Caco-2 (cell line): ENCODE measurements around the gene MFNG. TPM values are rescaled to one million over a fixed set of nuclear protein-coding genes. Genes with fewer than 3 reads are reported as not detected.
A peak's percentile ranks its signal among the peaks of the same experiment; 100 is the strongest.

Source experiments
- Bru-seq: library from RNA; stranded (reverse); fragments of 400-500 nt; gene quantifications from one replicate; lab custom pipeline; 2021; lab: Mats Ljungman, UMichigan
- BruChase-seq, 2 experiments: library from RNA; stranded (reverse); fragments of 400-500 nt; gene quantifications; one replicate each; lab custom pipeline; 2021; lab: Mats Ljungman, UMichigan
- BruUV-seq: library from RNA; stranded (reverse); fragments of 400-500 nt; replicated peaks from 2 replicates; lab custom pipeline; 2021; lab: Mats Ljungman, UMichigan
- CTCF ChIA-PET: fragments of 300-600 bp; sonication (Branson Sonifier 250); formaldehyde crosslinking; loops from one replicate; lab custom pipeline; 2022; ENCODE audit warnings: antibody characterized with exemption; lab: Charles Lee
- POLR2A ChIA-PET: fragments of 300-600 bp; sonication (Branson Sonifier 250); formaldehyde crosslinking; loops from one replicate; lab custom pipeline; 2022; ENCODE audit warnings: antibody characterized with exemption; lab: Charles Lee
- DNase-seq, 2 experiments: peaks; one replicate each; pipeline versions ENCODE4 v3.0.0 to v3.0.0-alpha.2; 2020 to 2022
- H3K27me3 ChIP-seq: replicated peaks from 2 replicates; pipeline ENCODE4 v1.6.0; 2011; ENCODE audit warnings: low read length; ENCODE audit not compliant: control insufficient read depth, insufficient read depth
- H3K36me3 ChIP-seq: 2 replicates; pipeline ENCODE4 v1.5.1; 2011; ENCODE audit warnings: low read length; ENCODE audit not compliant: control insufficient read depth, insufficient read depth
- H3K4me1 ChIP-seq: fragments of 250-450 bp; sonication (Bioruptor Pico); 2 replicates; pipeline ENCODE4 v1.5.1; 2020; ENCODE audit warnings: mild to moderate bottlenecking
- H3K4me3 ChIP-seq: 2 replicates; pipeline ENCODE4 v1.5.1; 2011; ENCODE audit warnings: low read depth, mild to moderate bottlenecking, control low read depth, low read length
- H3K9me3 ChIP-seq: fragments of 250-450 bp; sonication (Bioruptor Pico); 2 replicates; pipeline ENCODE4 v1.5.1; 2020; ENCODE audit warnings: mild to moderate bottlenecking, moderate library complexity
- H3K27ac Mint-ChIP-seq: one replicate; pipeline ENCODE4 v1.8.0; 2022; ENCODE audit warnings: mixed read lengths; ENCODE audit not compliant: unreplicated experiment
- H3K27me3 Mint-ChIP-seq: one replicate; pipeline ENCODE4 v1.8.0; 2022; ENCODE audit warnings: mixed read lengths; ENCODE audit not compliant: insufficient read depth, unreplicated experiment
- H3K36me3 Mint-ChIP-seq: one replicate; pipeline ENCODE4 v1.8.0; 2022; ENCODE audit warnings: mild to moderate bottlenecking, mixed read lengths; ENCODE audit not compliant: insufficient read depth, unreplicated experiment
- H3K4me1 Mint-ChIP-seq: one replicate; pipeline ENCODE4 v1.8.0; 2022; ENCODE audit warnings: low read depth, mixed read lengths; ENCODE audit not compliant: unreplicated experiment
- H3K4me3 Mint-ChIP-seq: one replicate; pipeline ENCODE4 v1.8.0; 2022; ENCODE audit warnings: mild to moderate bottlenecking, moderate library complexity, mixed read lengths; ENCODE audit not compliant: unreplicated experiment
- H3K9me3 Mint-ChIP-seq: one replicate; pipeline ENCODE4 v1.8.0; 2022; ENCODE audit warnings: mixed read lengths; ENCODE audit not compliant: unreplicated experiment
- intact Hi-C: fragments of 100-400 bp; cut with micrococcal nuclease; formaldehyde crosslinking; loops from one replicate; pipeline ENCODE4 v1.10.0; 2022; ENCODE audit not compliant: unreplicated experiment
- long read RNA-seq: library from polyadenylated mRNA; stranded (forward); transcript quantifications from one replicate; pipeline ENCODE4 v2.0.0, GENCODE V29; 2022
- total RNA-seq: library from RNA; stranded (reverse); gene quantifications from 2 replicates; pipeline ENCODE4 v1.2.3, GENCODE V29; 2022
- TF ChIP-seq, protein P1 (sequence below), 2 experiments: fragments of 200-600 bp in 1 of 2; IDR thresholded peaks; 1 replicate in 1 of 2; 2 replicates in 1 of 2; pipeline versions ENCODE4 v1.5.1 to v1.8.0; 2011 to 2022; ENCODE audit warnings: antibody characterized with exemption in 1 of 2, control low read depth in 1 of 2, inconsistent platforms in 1 of 2, low read depth in 1 of 2, low read length in 1 of 2, mild to moderate bottlenecking in 1 of 2, moderate library complexity in 1 of 2; ENCODE audit not compliant: insufficient read depth in 1 of 2, severe bottlenecking in 1 of 2, unreplicated experiment in 1 of 2

The MFNG gene, protein sequence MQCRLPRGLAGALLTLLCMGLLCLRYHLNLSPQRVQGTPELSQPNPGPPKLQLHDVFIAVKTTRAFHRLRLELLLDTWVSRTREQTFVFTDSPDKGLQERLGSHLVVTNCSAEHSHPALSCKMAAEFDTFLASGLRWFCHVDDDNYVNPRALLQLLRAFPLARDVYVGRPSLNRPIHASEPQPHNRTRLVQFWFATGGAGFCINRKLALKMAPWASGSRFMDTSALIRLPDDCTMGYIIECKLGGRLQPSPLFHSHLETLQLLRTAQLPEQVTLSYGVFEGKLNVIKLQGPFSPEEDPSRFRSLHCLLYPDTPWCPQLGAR
- total RNA-seq (3.6 TPM in 2 replicates), Bru-seq, nascent RNA (percentile 32 among the genes with signal in this experiment), BruChase-seq, experiment 1, labeled RNA remaining after a 2-hour chase (percentile 38 among the genes with signal in this experiment), BruChase-seq, experiment 2, labeled RNA remaining after a 6-hour chase (percentile 45 among the genes with signal in this experiment)
- long read RNA-seq, partial matches to known transcripts, result 1 of 5 reads
- long read RNA-seq, other reads (novel, unspliced or antisense), result 1 of 5 reads

GRCh38 chr22:37486224-37486845, at the start of gene MFNG:
Gene MFNG, minus strand, starts transcription at chr22:37486384. Its CDS starts 207 bp downstream, at chr22:37486177.
- Histone ChIP-seq H3K4me1 (peaks cover 14% of the 10 kb centered on the region), H3K4me3 (peak within 1 kb of the TSS; percentile 4; the same call in 1 of the 2 replicates), H3K27me3 (no peaks in the 10 kb centered on the region), H3K9me3 (no peaks in the 10 kb centered on the region), H3K36me3 (no peaks in the 10 kb centered on the region; the same call in 1 of the 2 replicates)
- intact Hi-C loops, result no loop called here
- TF ChIP-seq, protein P1, sequence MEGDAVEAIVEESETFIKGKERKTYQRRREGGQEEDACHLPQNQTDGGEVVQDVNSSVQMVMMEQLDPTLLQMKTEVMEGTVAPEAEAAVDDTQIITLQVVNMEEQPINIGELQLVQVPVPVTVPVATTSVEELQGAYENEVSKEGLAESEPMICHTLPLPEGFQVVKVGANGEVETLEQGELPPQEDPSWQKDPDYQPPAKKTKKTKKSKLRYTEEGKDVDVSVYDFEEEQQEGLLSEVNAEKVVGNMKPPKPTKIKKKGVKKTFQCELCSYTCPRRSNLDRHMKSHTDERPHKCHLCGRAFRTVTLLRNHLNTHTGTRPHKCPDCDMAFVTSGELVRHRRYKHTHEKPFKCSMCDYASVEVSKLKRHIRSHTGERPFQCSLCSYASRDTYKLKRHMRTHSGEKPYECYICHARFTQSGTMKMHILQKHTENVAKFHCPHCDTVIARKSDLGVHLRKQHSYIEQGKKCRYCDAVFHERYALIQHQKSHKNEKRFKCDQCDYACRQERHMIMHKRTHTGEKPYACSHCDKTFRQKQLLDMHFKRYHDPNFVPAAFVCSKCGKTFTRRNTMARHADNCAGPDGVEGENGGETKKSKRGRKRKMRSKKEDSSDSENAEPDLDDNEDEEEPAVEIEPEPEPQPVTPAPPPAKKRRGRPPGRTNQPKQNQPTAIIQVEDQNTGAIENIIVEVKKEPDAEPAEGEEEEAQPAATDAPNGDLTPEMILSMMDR (IDR thresholded peaks at IDR 0.05; ENCODE audit: insufficient read depth in 1 of 2, low read depth in 1 of 2, low read length in 1 of 2, severe bottlenecking in 1 of 2, unreplicated experiment in 1 of 2), result no peak
- DNase-seq, result peak; percentile 56 to 72
- H3K27ac Mint-ChIP-seq, result peak within 1 kb of the TSS; percentile 85
- H3K4me3 Mint-ChIP-seq, result peak within 1 kb of the TSS; percentile 48
- ChIA-PET CTCF (interaction anchor here (0.6 to 2.8 kb wide), 5 partner anchors 12 to 76 kb away, joined by 3 to 15 read pairs (median 7); no protein-coding TSS in a partner anchor), POLR2A (interaction anchor here (1.4 kb wide), 1 partner anchor 12 kb away, joined by 4 read pairs; no protein-coding TSS in a partner anchor)
- peaks cover 29% of the 10 kb centered on the region for H3K36me3 Mint-ChIP-seq
- no peaks in the 10 kb centered on the region for H3K27me3 Mint-ChIP-seq
- H3K4me1 Mint-ChIP-seq, result peaks cover 19% of the 10 kb centered on the region
- BruUV-seq, result no TSS peak
- H3K9me3 Mint-ChIP-seq, result no peaks in the 10 kb centered on the region

DNA sequence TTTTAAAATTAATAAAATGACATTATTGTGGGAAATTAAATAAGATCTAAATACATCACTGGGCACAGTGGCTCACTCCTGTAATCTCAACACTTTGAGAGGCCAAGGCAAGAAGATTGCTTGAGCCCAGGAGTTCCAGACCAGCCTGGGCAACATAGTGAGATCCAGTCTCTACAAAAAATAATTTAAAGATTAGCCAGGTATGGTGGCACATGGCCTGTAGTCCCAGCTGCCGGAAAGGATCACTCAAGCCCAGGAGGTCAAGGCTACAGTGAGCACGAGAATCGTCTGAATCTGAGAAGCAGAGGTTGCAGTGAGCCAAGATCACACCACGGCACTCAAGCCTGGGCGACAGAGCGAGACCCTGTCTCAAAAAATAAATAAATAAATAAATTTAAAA, 49.0 kb upstream of the MFNG start:
- no TSS peak for BruUV-seq
- Mint-ChIP-seq H3K4me3 (no peak overlapping the region), H3K9me3 (no peaks in the 10 kb centered on the region), H3K27ac (no peak overlapping the region), H3K27me3 (no peaks in the 10 kb centered on the region), H3K36me3 (no peaks in the 10 kb centered on the region), H3K4me1 (peaks cover 8% of the 10 kb centered on the region)
- no peaks in the 10 kb centered on the region for H3K27me3 ChIP-seq
- TF ChIP-seq, protein P1 (IDR thresholded peaks at IDR 0.05; ENCODE audit: insufficient read depth in 1 of 2, low read depth in 1 of 2, low read length in 1 of 2, severe bottlenecking in 1 of 2, unreplicated experiment in 1 of 2), result no peak
- no peak overlapping the region for H3K4me3 ChIP-seq
- no peak for DNase-seq
- H3K36me3 ChIP-seq, result no peaks in the 10 kb centered on the region
- ChIA-PET POLR2A (no interaction called here), CTCF (no interaction called here)
- H3K4me1 ChIP-seq, result peaks cover 6% of the 10 kb centered on the region
- intact Hi-C loops, result loop anchor here (5.0 kb wide), 2 partner anchors 72 to 147 kb away; partner anchors contain the start of gene GGA1
- H3K9me3 ChIP-seq, result no peaks in the 10 kb centered on the region

- H3K4me1 ChIP-seq, result peaks cover 6% of the 10 kb centered on the region
- H3K9me3 ChIP-seq, result no peaks in the 10 kb centered on the region
- CTCF ChIA-PET, result no interaction called here
- no peak for DNase-seq
- no peaks in the 10 kb centered on the region for H3K27me3 ChIP-seq
- Mint-ChIP-seq H3K9me3 (no peaks in the 10 kb centered on the region), H3K27ac (no peak overlapping the region), H3K27me3 (no peaks in the 10 kb centered on the region), H3K36me3 (no peaks in the 10 kb centered on the region), H3K4me3 (no peak overlapping the region), H3K4me1 (peaks cover 7% of the 10 kb centered on the region)
- H3K36me3 ChIP-seq, result no peaks in the 10 kb centered on the region
- POLR2A ChIA-PET, result no interaction called here
- BruUV-seq, result no TSS peak
- no peak overlapping the region for H3K4me3 ChIP-seq
- intact Hi-C loops, result no loop called here
- TF ChIP-seq, protein P1 (IDR thresholded peaks at IDR 0.05; ENCODE audit: insufficient read depth in 1 of 2, low read depth in 1 of 2, low read length in 1 of 2, severe bottlenecking in 1 of 2, unreplicated experiment in 1 of 2), result no peak
Measured at GRCh38 chr22:37534445-37534844, 48.3 kb upstream of the MFNG start.
